Nephron progenitor cell (in vitro differentiated cells): ENCODE measurements around the gene ACTBL2.

Experiments used
- DNase-seq: peaks from one replicate; pipeline ENCODE4 v3.0.0; 2021
- H3K27ac Mint-ChIP-seq: 2 replicates; pipeline ENCODE4 v1.8.0; 2021; ENCODE audit warnings: mild to moderate bottlenecking, moderate library complexity, mixed read lengths
- H3K27me3 Mint-ChIP-seq: 2 replicates; pipeline ENCODE4 v1.8.0; 2021; ENCODE audit warnings: mild to moderate bottlenecking, low read depth, mixed read lengths; ENCODE audit not compliant: poor library complexity
- H3K36me3 Mint-ChIP-seq: 2 replicates; pipeline ENCODE4 v1.8.0; 2021; ENCODE audit warnings: low read depth, mixed read lengths
- H3K4me1 Mint-ChIP-seq: 2 replicates; pipeline ENCODE4 v1.8.0; 2021; ENCODE audit warnings: mixed read lengths
- H3K4me3 Mint-ChIP-seq: 2 replicates; pipeline ENCODE4 v1.8.0; 2021; ENCODE audit warnings: mild to moderate bottlenecking, moderate library complexity, mixed read lengths
- H3K9me3 Mint-ChIP-seq: 2 replicates; pipeline ENCODE4 v1.8.0; 2021; ENCODE audit warnings: mild to moderate bottlenecking, moderate library complexity, mixed read lengths
- CTCF ChIP-seq: fragments of 200-600 bp; sonication (generic); IDR thresholded peaks from 2 replicates; pipeline ENCODE4 v1.5.0; 2021; ENCODE audit warnings: antibody characterized with exemption

ACTBL2 gene

GRCh38 chr5:57497733-57498132 is 15.1 kb upstream of the ACTBL2 start:
- Mint-ChIP-seq H3K4me3 (no peak overlapping the region), H3K36me3 (no peaks in the 10 kb centered on the region), H3K27ac (no peak overlapping the region), H3K9me3 (peaks cover 3% of the 10 kb centered on the region), H3K4me1 (peaks cover 33% of the 10 kb centered on the region), H3K27me3 (peaks cover 3% of the 10 kb centered on the region)
- no peak for TF ChIP-seq CTCF
- no peak for DNase-seq

GRCh38 chr5:57495285-57496086 is 12.9 kb upstream of the ACTBL2 start:
- Mint-ChIP-seq H3K9me3 (peaks cover 3% of the 10 kb centered on the region), H3K4me3 (no peak overlapping the region), H3K36me3 (no peaks in the 10 kb centered on the region), H3K27me3 (peaks cover 5% of the 10 kb centered on the region), H3K27ac (no peak overlapping the region), H3K4me1 (peaks cover 34% of the 10 kb centered on the region)
- DNase-seq = no peak
- no peak for TF ChIP-seq CTCF

- TF ChIP-seq CTCF = no peak
- H3K27me3 Mint-ChIP-seq = peaks cover 7% of the 10 kb centered on the region
- peaks cover 29% of the 10 kb centered on the region for H3K4me1 Mint-ChIP-seq
- no peaks in the 10 kb centered on the region for H3K36me3 Mint-ChIP-seq
- H3K27ac Mint-ChIP-seq = no peak overlapping the region
- H3K4me3 Mint-ChIP-seq = no peak overlapping the region
- peaks cover 3% of the 10 kb centered on the region for H3K9me3 Mint-ChIP-seq
- DNase-seq = no peak
Measured at GRCh38 chr5:57494104-57495098, 11.8 kb upstream of the ACTBL2 start.

- H3K27ac Mint-ChIP-seq = no peak overlapping the region
- peaks cover 3% of the 10 kb centered on the region for H3K9me3 Mint-ChIP-seq
- H3K27me3 Mint-ChIP-seq = peaks cover 7% of the 10 kb centered on the region
- no peak overlapping the region for H3K4me3 Mint-ChIP-seq
- DNase-seq = no peak
- H3K36me3 Mint-ChIP-seq = no peaks in the 10 kb centered on the region
- no peak for TF ChIP-seq CTCF
- H3K4me1 Mint-ChIP-seq = peaks cover 29% of the 10 kb centered on the region
Measured at GRCh38 chr5:57493034-57493433, 10.4 kb upstream of the ACTBL2 start.

GRCh38 chr5:57492632-57493031 is 10.0 kb upstream of the ACTBL2 start:
- peaks cover 33% of the 10 kb centered on the region for H3K4me1 Mint-ChIP-seq

More at GRCh38 chr5:57492632-57493031, 10.0 kb upstream of the ACTBL2 start:
- H3K27me3 Mint-ChIP-seq = peaks cover 7% of the 10 kb centered on the region
- H3K9me3 Mint-ChIP-seq = peaks cover 3% of the 10 kb centered on the region
- no peak for DNase-seq
- TF ChIP-seq CTCF = no peak
- no peak overlapping the region for H3K27ac Mint-ChIP-seq
- H3K36me3 Mint-ChIP-seq = no peaks in the 10 kb centered on the region
- no peak overlapping the region for H3K4me3 Mint-ChIP-seq
